ENCODE results near the gene TMEM196.

Gene TMEM196

DNA sequence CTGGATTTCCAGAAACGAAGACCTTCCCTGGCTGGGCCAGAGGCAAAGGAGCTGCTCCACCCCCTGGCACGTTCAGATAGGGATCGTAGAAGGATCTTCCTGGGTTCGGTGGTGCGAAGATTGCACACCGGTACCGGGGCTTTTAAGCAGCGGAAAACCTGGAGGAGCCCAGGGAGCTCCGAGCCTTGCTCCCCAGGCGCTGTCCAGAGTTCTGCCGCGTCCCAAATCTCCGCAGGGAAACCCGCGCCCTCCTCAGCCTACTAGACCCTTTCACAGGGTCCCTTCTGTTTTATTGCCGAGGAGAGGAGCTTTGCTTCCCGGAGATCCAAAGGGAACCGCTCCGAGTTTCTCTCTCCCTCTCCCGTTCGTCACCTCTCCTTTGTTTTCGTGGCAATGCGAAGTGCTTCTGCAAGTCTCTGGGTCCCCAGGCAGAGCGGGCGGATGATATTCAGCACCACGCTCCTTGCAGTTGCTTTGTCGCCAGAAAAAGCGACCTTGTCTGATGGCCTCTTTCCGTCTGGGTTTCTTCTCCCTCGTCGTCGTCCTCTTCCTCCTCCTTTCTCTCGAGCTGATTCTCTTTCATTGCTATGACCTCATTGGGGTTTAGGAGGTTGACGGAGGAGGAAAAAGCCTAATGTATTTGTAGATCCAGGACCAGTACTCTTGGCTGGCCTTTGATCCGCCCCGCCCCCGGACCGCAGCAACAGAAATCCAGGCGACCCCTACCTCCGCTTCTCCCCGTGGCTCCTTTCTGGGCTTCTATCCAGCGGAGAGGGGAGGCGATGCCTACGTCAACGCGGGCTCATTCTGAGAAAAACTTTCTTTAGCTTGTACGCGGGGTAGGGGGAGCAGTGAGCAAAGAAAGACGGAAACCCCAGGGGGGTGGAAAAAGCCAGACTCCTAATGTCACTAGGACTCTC lies at the start of gene TMEM196:
TSS of gene TMEM196 (minus strand) at position 777 of the 920 bp plus-strand sequence. CDS start 921 bp downstream, outside the sequence.
- no peak for FAIRE-seq

DNA sequence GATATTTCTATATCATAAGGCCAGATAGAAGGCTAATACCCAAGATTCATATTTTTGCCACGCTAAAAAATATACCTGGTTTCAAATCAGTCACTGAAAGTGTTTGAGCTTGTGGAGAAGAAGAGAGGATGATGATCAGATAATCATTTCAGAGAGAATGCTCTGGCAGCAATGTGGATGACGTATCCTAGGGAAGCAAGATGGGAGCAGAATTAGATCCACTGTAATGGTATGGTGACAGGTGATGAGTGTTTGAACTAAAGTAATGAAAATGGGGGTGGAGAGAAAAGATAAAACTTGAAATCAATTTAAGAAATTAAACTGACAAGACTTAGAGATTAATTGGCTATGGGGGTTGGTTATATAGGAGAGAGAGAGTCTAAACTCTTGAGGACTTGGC lies 42.7 kb upstream of the TMEM196 start:
- no peak for FAIRE-seq

DNA sequence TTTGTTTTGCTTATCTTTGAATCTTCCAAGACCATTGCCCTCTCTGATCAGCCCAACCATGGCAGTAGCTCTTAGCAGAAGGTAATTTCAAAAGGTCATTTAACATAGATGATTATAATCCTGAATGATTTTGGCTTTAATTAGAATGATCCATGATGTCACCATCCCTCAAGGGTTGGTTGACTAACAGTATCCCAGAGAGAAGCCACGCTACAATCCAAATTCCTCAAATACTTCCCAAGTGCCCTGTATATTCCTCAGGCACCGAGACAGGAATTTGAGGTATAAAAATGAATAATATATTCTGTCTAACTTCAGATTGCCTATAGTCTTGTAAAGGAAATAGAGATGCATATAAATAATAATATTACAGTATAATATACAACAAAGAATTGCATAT lies 42.1 kb upstream of the TMEM196 start:
- FAIRE-seq, result no peak

DNA sequence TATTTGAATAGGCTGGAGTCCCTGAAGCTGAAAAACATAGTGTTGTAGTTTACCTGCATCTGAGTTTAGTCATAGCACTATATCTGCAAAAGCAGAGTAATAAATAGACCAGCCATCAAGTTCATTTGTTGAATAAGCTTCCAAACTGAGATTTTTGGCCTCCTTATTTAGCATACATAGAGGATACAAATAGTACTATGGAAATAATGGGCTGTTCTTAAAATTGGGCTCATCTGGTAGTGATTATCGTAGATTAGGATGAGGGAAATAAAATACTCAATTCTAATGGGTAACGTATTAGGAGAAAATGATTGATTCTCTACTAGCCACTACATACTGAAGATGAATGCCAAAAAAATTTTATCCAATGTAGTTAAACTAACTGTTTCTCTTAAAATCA lies 41.4 kb upstream of the TMEM196 start:
- no peak for FAIRE-seq

DNA sequence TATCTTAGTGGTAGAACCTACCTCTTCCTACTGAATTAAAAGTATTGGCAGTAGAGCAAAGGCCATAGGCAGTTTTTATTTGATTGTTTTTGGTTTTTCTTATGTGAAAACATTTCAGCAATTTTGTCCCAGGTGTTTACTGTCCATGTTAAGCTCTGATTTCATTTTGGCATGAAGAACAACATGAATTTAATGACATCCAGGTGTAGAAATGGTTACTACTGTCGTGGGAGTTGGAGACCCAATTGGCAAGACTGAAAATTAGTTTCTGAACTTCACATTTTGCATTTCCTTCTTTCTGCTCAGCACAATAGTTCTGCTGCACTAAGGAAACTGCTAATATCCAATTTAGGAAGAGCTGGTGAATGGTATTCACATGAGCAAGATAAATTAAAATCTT lies 38.0 kb upstream of the TMEM196 start:
- FAIRE-seq, result no peak

DNA sequence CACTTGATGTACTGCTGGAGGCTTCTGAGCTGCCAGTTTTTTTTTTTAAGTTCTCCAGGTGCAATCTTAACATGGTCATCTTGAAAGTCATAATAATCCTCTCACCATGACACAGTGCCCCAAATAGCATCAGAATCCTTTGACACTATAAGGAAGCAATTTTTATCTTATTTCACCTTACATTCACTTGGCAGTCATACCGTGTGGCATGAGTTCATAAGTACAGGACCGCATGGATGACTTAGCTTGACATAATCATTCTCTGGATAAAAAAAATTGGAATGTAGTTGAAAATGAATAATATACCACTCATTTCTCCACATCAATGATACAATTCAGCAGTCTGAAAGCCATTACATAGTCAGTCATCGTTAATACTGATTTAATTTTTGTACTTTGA lies 25.6 kb upstream of the TMEM196 start:
- no peak for FAIRE-seq

DNA sequence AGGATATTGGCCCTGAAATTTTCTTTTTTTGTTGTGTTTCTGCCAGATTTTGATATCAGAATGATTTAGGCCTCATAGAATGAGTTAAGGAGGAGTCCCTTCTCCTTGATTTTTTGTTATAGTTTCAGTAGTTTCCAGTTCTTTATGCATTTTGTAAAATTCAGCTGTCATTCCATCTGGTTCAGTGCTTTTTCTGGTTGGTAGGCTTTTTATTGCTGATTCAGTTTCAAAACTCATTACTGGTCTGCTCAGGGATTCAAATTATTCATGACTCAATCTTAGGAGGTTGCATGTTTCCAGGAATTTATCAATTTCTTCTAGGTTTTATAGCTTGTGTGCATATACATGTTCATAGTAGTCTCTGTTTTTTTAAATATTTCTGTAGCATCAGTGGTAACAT lies 10.1 kb upstream of the TMEM196 start:
- FAIRE-seq, result no peak

DNA sequence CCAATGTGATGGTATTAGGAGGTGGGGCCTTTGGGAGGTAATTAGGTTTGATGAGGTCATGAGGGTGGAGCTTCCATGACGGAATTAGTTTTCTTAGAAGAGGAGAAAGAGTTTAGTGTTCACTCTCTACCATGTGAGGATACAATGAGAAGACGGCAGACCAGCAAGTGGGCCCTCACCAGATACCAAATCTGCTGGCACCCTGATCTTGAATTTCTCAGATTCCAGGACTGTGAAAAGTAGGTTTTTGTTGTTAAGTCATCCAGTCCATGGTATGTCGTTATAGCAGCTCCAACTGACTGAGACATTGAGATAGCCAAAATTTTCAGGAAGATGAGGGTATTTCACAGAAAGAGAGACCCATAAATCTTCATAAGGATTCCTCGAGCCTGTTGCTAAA lies 3.6 kb upstream of the TMEM196 start:
- FAIRE-seq, result no peak

DNA sequence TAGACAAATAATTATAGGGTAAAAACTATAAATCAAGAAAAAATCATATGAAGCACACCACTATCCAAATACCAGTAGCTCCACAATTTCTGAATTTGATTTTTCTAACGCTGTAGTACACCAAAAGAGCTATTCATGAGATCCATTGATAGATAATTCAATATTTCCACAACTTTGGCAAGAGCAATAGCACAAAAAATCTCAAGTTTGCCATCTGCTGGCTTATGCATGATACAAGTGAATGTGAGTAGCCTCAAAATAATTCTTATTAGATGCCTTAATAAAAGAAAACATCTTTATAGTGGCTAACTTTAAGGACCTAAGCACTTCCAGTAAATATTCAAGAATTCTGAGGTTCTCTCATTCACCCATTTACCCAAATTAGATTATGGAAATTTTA lies 2.2 kb upstream of the TMEM196 start:
- FAIRE-seq, result no peak

DNA sequence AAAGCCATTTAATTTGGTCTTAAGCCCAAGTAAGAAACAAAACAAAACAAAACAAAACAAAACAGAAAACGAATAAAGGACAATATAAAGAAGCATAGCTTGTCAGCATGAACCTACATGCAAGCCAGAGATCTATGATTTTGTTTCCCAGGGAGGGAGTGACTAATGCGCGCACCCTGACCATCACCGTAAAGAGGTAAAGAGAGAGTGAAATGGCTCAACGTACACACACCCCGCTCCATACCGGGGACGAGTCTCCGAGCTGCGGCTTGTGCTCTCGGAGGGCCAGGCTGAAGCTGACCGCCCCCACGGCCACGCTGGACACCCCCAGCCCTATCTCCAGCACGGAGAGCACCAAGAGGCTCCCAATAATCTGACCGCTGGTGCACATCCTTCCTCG lies 1.1 kb downstream of the TMEM196 start:
- FAIRE-seq, result no peak

DNA sequence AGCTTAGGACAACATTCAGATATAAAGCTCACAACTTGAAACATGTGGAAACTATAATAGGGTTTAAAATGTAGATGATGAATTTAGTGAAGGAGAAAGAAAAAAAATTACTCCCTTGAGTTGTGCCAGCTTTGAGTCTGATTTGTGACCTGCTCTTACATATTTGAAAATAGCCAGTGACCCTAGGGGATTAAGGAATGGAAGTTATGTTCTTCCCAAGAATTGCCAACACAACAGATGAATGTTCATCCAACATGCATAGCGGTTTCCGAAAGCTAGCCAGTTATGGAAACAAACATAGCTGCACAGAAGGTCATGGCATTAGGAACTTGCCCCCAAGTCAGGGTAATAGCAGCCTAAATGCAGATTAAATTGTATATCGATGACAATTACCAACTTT lies 10.8 kb downstream of the TMEM196 start:
- FAIRE-seq, result no peak

DNA sequence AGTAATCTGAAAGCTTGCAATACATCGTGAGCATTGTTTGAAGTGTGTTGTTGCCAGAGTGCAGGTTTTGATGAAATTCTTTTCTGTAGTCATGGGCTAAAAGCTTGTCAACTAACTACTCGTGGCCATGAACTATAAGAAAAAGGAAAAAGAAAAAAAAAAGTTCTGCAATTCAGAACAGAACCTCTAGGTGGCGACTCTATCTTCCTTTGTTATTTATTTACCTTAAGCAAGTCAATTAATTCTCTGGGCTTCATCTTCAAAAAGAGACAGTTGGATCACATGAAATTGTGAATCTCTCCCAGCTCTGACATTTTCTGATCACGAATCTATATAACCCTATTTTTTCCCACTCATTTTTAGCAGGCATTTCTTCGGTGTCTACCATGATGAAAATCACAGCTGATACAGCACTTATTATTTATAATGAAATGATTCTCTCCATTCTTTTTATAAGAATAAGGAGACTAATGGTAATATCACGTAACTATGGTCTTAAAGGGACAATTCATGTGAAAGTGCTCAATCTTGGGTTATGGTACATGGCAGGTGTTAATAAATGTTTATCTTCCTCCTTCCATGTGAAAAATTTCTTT lies 18.8 kb downstream of the TMEM196 start:
- FAIRE-seq, result peak; percentile 7

DNA sequence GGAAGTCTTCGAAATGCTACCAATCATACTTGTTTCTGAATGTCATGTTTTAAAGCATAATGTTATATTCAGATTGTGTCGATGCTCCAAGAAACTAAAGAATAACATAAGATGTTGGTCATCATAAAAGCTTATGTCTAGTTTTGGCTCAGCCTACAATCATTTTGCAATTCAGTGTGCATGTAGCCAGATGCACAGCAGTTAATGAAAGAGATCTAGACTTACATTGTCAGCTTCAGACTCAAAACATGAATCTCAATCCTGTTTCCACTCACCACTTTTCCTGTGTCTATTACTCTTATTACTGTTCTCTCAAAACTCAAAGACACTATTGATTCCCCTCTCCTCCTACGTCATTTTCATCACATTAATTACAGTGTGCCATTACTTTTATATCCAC lies 21.4 kb downstream of the TMEM196 start:
- FAIRE-seq, result no peak

DNA sequence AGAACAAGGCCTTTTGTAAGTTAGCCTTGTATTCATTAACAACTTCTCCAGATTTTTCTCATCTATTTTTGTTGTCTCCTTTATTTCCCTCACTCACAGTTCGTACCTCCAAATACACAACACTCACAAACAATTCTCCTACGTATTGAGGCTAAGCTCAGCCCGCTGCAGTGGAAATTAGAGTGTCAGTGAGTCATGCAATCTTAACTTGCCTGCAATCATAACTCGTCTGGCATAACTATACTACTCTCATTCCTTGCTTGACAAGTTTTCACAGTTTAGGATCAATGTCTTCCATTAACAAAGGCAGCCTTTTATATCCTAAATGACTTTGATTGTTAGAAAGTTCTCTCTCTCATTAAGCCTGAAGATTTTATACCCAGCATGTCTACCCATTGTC lies 23.8 kb downstream of the TMEM196 start:
- FAIRE-seq, result no peak

DNA sequence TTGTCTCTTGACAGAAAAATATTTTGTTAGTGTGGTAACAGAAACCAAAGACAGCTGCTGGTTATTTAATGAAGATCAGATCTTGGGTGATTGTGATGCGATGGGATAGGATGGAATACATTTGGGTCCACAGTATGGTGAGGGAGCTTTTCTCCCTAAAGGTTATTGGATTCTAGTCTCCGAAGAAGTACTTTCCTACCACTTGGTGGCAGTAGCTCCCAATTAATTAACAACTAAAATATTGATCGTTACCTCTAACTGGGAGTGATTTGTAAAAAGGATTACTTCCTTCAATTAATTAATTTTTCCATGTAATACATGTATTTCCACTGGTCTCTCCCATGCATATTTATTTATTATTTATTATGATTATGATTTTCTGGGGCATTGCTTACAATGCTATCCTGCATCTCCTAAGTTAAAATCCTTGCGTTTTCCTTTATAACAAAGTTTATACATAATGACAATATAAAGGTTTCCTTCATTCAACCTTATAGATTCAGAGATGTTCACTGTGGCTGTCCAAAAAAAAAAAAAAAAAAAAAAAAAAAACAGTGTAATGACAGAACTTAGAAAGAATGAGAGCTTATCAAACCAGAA lies 25.6 kb downstream of the TMEM196 start:
- peak; percentile 5 for FAIRE-seq

DNA sequence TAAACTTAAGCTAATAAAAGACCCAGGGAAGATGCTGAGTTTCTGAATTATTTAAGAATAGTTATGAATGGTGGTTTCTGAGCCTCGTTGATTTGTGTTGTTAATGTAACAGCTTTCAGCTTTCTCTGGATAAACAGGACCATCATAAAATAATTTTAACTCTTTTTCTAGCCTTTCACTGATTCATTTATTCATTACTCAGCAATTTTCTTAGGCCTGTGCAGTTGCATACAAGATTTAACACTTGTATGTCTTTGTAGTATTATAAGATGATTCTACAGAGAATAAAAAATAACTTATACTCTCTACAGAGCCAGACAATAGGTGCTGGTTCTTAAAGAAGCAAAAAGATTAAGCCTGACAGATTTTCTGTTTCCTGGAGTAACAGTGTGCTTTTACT lies 29.3 kb downstream of the TMEM196 start:
- no peak for FAIRE-seq

DNA sequence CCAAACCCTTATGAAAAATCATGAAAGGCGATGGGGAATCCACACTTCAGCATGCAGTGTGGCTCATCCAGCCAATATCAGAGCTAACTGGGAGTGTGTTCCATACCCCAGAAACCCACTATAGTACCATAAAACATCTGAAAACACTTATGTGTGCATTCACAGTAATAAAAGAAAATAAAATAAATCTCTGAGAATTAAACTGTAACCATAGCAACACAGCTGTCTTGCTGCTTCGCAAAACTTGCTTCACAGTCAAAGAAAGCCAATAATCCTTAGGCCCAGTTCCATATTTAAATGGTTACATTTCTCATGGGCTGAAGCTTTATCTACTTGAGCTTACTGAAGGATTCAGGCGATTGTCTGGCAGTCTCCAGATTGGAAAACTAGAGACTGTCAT lies 44.7 kb downstream of the TMEM196 start:
- FAIRE-seq, result no peak

DNA sequence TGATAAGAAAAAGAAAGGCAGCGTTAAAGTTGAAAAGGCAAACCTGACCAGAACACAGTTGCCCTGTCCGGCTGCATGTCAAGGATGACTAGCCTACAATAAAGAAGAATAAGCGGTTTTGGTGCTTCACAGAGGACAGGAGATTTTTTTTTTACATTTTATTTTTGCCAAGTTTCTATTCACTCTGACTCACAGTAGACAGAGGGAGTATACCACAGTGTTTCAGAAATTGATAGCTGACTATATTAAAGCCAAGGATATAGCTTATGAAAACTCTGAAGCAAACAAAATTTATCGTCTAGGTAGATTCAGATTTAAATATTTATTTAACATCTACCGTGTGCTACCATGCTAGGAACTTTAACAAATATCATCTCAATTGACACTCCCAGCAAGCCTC lies 47.6 kb downstream of the TMEM196 start:
- FAIRE-seq, result no peak

DNA sequence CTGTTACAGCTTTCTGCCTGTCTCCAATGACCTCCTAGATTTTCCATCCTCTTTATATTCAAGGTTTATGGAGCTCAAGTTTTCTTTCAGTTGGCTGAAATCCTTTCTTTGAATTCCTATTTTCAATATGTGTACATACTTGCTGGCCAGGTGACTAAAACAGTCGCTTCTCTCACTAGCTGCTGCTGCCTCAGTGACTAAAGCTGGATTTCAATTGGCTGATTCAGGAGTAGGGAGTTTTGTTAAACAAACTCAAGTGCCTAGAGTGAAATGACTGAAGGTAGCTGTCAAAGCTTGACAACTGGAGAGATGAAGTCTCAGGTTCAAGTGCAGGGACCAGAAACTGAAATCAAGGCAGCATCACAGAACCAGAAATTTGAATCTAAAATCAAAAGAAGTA lies 57.9 kb downstream of the TMEM196 start:
- no peak for FAIRE-seq

DNA sequence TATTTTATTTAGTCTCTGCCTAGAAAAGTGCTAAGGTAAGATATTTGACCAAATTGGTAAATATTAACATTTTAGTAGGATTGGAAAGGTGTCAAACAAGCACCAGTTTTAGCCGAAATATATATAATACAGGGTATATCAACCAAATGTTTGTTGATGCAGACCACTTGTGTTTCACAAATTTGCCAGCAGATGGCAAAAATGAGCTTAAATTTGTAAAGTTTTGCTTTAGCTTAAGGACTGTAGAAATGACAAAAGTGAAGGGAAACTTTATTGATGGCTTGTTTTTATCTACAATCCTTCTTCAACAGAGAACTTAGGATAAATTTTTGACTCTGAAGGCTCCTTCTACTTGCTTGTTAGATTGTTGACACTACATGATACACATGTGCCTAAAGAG lies 59.7 kb downstream of the TMEM196 start:
- no peak for FAIRE-seq

DNA sequence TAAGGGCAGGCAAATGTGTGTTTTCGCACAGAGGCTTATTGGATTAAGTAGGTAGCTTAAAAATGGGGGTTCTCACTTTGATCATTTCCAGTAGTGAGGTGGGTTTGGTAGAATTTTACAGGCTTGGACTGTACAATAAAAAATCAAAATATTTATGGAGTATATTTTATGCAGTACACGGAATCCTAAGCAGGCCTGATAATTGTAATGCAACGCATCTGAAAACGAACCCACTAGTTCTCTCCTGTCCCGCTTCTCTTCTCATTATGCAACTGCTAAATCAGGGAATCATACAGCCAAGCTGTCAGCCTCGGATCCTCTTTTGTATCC lies 64.2 kb downstream of the TMEM196 start:
- no peak for FAIRE-seq

DNA sequence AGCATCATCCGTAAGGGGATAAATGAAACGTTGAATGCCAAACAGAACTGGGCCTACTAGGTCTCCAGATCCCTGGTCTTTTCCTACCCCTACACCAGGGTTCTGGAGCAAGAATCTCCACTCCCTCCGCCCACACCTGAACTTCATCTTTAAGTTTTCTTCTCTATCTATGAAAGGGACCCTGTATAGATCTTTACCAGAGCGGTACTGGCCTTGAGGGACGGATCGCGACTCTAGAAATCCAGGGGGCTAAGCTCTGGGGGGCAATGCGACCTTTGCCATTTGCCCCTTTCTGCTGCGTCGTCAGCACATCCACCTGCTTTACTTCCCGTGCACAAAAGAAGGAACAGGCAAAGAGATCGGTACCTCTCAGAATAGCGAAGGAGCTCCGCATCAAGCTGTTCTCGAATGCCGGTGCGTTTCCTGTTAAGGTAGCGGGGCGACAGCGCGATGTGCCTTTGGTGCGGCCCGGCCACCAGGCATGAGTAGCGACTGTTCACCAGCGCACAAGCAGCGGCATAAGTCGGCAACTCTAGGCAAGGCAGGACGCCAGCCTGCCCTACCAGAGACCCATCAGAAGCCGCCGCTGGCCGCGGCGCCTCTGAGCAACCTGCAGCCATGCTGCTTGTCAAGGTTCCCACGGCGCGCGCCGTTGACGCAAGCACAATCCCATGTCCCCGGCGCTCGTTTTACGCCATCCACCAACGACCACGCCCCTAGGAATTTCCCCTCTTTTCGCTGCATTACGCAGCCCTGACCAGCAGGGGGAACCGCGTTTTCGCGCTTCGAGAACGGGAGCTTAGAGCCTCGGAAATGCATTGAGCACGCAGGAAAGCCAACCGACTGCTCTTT lies 64.8 kb downstream of the TMEM196 start, which contains the start of gene POLR1F:
TSS of gene POLR1F (minus strand) at position 641 of the 852 bp plus-strand sequence. CDS start at position 620, 21 bp downstream.
- peak; percentile 92 for FAIRE-seq

DNA sequence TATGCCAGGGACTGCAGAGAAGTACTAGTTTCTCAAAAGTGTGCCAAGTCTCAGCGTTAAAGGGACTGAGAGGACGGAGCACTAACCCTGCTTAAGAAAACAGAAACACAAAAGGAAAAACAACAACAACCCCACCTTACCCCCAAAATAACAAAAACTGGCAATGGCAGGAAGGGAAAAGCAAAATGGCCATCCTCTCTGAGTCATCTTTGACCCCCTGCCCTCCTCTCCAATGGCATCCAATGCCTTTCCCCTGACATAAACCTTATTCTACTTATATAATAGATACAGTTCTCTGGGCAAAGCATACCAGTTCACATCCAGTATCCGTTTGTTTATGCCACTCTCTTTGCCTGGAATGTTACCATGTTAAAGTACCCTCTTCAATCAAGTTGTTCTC lies 66.2 kb downstream of the TMEM196 start:
- no peak for FAIRE-seq

Data from TTC549 (cell line).